K562 (cell line): ENCODE measurements around the gene CD44. TPM values are rescaled to one million over a fixed set of nuclear protein-coding genes. Genes with fewer than 3 reads are reported as not detected.

Source experiments
- ATAC-seq: fragments of 200-7000 bp; cut with Tn5 transposase; 3 replicates; pipeline ENCODE4 v1.9.1; 2020; ENCODE audit warnings: moderate library complexity
- BruUV-seq: library from RNA; stranded (reverse); fragments of 400-500 nt; replicated peaks from 2 replicates; lab custom pipeline; 2021; lab: Mats Ljungman, UMichigan
- CTCF ChIA-PET: fragments of 300-600 bp; formaldehyde crosslinking; extraction: SDS; loops from one replicate; lab custom pipeline; 2021; ENCODE audit warnings: low intra/inter-chr PET ratio; lab: Yijun Ruan, JAX
- POLR2A ChIA-PET: fragments of 300-600, 350-650 bp; sonication (Branson Sonifier 250); formaldehyde crosslinking; extraction: SDS; loops from one replicate; lab custom pipeline; 2021; ENCODE audit warnings: antibody characterized with exemption, inconsistent platforms; lab: Yijun Ruan, JAX
- DNase-seq, 4 experiments: peaks; one replicate each; pipeline versions ENCODE4 v3.0.0 to v3.0.0-alpha.2; 2011 to 2018; ENCODE audit warnings: low spot score in 3 of 4, mixed read lengths in 3 of 4; ENCODE audit errors: extremely low read depth in 1 of 4
- FAIRE-seq: peaks from 2 replicates; lab custom pipeline; 2011; peaks lifted over from hg19 to GRCh38; lab: Jason Lieb, UNC
- H2AFZ ChIP-seq: 2 replicates; pipeline ENCODE4 v1.6.0; 2011; ENCODE audit warnings: low read depth, low read length, control low read depth, inconsistent platforms
- H3K27ac ChIP-seq: fragments of 200-600 bp; 3 replicates; pipeline ENCODE4 v1.8.0; 2011; ENCODE audit warnings: low read depth, mild to moderate bottlenecking, control low read depth, inconsistent platforms, low read length, moderate library complexity, mixed read lengths; ENCODE audit errors: extremely low read depth
- H3K27me3 ChIP-seq, 2 experiments: fragments of 300-600 bp in 1 of 2; 2 replicates in 1 of 2; 3 replicates in 1 of 2; pipeline versions ENCODE4 v1.6.0 to v1.8.0; 2011; ENCODE audit warnings: inconsistent platforms in 2 of 2, low read length in 2 of 2, mild to moderate bottlenecking in 1 of 2, mixed read lengths in 1 of 2, moderate library complexity in 1 of 2; ENCODE audit not compliant: control insufficient read depth in 2 of 2, insufficient read depth in 2 of 2
- H3K36me3 ChIP-seq: fragments of 300-600 bp; 3 replicates; pipeline ENCODE4 v1.8.0; 2011; ENCODE audit warnings: mild to moderate bottlenecking, low read length, inconsistent platforms; ENCODE audit not compliant: control insufficient read depth, insufficient read depth
- H3K4me1 ChIP-seq, 2 experiments: fragments of 200-600 bp in 1 of 2; replicated peaks in 1 of 2; 2 replicates in 1 of 2; 3 replicates in 1 of 2; pipeline versions ENCODE4 v1.5.1 to v1.8.0; 2011; ENCODE audit warnings: inconsistent platforms in 2 of 2, low read length in 2 of 2, mild to moderate bottlenecking in 1 of 2, mixed read lengths in 1 of 2, moderate library complexity in 1 of 2; ENCODE audit not compliant: control insufficient read depth in 2 of 2, insufficient read depth in 2 of 2
- H3K4me2 ChIP-seq: 2 replicates; pipeline ENCODE4 v1.6.1; 2011; ENCODE audit warnings: low read length, control low read depth, inconsistent platforms, mixed read lengths; ENCODE audit not compliant: insufficient read depth
- H3K4me3 ChIP-seq: fragments of 200-600 bp; sonication (generic), shearing (Covaris generic); 2 replicates; pipeline ENCODE4 v1.5.1; 2016; ENCODE audit warnings: control low read depth, inconsistent platforms
- H3K79me2 ChIP-seq: fragments of 200-600 bp; 3 replicates; pipeline ENCODE4 v1.8.0; 2011; ENCODE audit warnings: low read length, inconsistent platforms; ENCODE audit not compliant: control insufficient read depth, insufficient read depth
- H3K9ac ChIP-seq, 2 experiments: 2 replicates each; pipeline versions ENCODE4 v1.6.0 to v1.6.1; 2011; ENCODE audit warnings: low read depth in 2 of 2, low read length in 2 of 2, control low read depth in 1 of 2, inconsistent platforms in 1 of 2, mild to moderate bottlenecking in 1 of 2, mixed read lengths in 1 of 2; ENCODE audit not compliant: insufficient read depth in 1 of 2
- H3K9me1 ChIP-seq: one replicate; pipeline ENCODE4 v1.6.0; 2011; ENCODE audit warnings: inconsistent platforms, mild to moderate bottlenecking, low read length, moderate library complexity; ENCODE audit not compliant: control insufficient read depth, insufficient read depth
- H3K9me3 ChIP-seq: replicated peaks from 2 replicates; pipeline ENCODE4 v1.5.1; 2011; ENCODE audit warnings: low read depth, low read length, inconsistent platforms; ENCODE audit not compliant: control insufficient read depth, insufficient read depth
- H4K20me1 ChIP-seq: replicated peaks from 2 replicates; pipeline ENCODE4 v1.6.1; 2011; ENCODE audit warnings: low read length, inconsistent platforms, mixed read lengths; ENCODE audit not compliant: control insufficient read depth, insufficient read depth
- GABPB2 ChIP-seq: fragments of 250-450 bp; sonication (Bioruptor Pico); conservative IDR thresholded peaks from 2 replicates; pipeline ENCODE4 v1.5.1; 2021; ENCODE audit warnings: mild to moderate bottlenecking
- HNRNPLL ChIP-seq: fragments of 200-400 bp; formaldehyde crosslinking; IDR thresholded peaks from 2 replicates; pipeline ENCODE4 v1.6.1; 2017; ENCODE audit warnings: low read length, low read depth, mild to moderate bottlenecking; ENCODE audit not compliant: poor library complexity, severe bottlenecking
- IFI16 ChIP-seq: fragments of 250-450 bp; sonication (Bioruptor Pico); IDR thresholded peaks from 2 replicates; pipeline ENCODE4 v2.1.2; 2022; ENCODE audit warnings: mild to moderate bottlenecking, inconsistent platforms
- ILK ChIP-seq: fragments of 450-650 bp; IDR thresholded peaks from 2 replicates; pipeline ENCODE4 v1.6.1; 2016; ENCODE audit warnings: missing genetic modification characterization, low read depth, mild to moderate bottlenecking, missing compliant biosample characterization, moderate library complexity, borderline replicate concordance
- JUND ChIP-seq, 2 experiments: IDR thresholded peaks; 2 replicates in 1 of 2; 3 replicates in 1 of 2; pipeline ENCODE4 v1.6.1; 2011; ENCODE audit warnings: borderline replicate concordance in 2 of 2, low read depth in 2 of 2, low read length in 2 of 2, improper control_type of control experiment in 1 of 2, missing biosample characterization in 1 of 2, missing genetic modification characterization in 1 of 2, missing genetic modification reagents in 1 of 2
- MBD2 ChIP-seq: sonication (generic); IDR thresholded peaks from 2 replicates; pipeline ENCODE4 v1.6.1; 2016; ENCODE audit warnings: low read depth, borderline replicate concordance
- NCOA6 ChIP-seq: fragments of 450-650 bp; IDR thresholded peaks from 2 replicates; pipeline ENCODE4 v1.6.1; 2017; ENCODE audit warnings: mild to moderate bottlenecking
- NFIX ChIP-seq: fragments of 250-450 bp; sonication (Bioruptor Pico); IDR thresholded peaks from 2 replicates; pipeline ENCODE4 v1.4.0; 2020; ENCODE audit warnings: low read depth, mild to moderate bottlenecking, moderate library complexity
- POLR2AphosphoS2 ChIP-seq: IDR thresholded peaks from 2 replicates; pipeline ENCODE4 v1.6.1; 2012; ENCODE audit warnings: low read length, improper control_type of control experiment
- RAD21 ChIP-seq, 2 experiments: fragments of 250-450 bp in 1 of 2; fragments of 450-650 bp in 1 of 2; sonication (Bioruptor Pico) in 1 of 2; formaldehyde crosslinking in 1 of 2; IDR thresholded peaks in 1 of 2; conservative IDR thresholded peaks in 1 of 2; 2 replicates each; pipeline versions ENCODE4 v1.4.0 to v1.8.0; 2020 to 2022; ENCODE audit warnings: mild to moderate bottlenecking in 2 of 2, moderate library complexity in 1 of 2
- RBM34 ChIP-seq: fragments of 200-400 bp; formaldehyde crosslinking; IDR thresholded peaks from 2 replicates; pipeline ENCODE4 v1.6.1; 2018; ENCODE audit warnings: low read length, borderline replicate concordance; ENCODE audit not compliant: insufficient read depth
- SNIP1 ChIP-seq: fragments of 450-650 bp; IDR thresholded peaks from 2 replicates; pipeline ENCODE4 v1.7.1; 2017; ENCODE audit warnings: low read depth, mild to moderate bottlenecking
- SNRNP70 ChIP-seq: fragments of 200-400 bp; formaldehyde crosslinking; optimal IDR thresholded peaks from 2 replicates; pipeline ENCODE3; 2017; ENCODE audit warnings: low read depth, low read length
- SRF ChIP-seq, 2 experiments: fragments of 250-450, 450-650 bp in 1 of 2; sonication (Bioruptor Pico) in 1 of 2; sonication (generic) in 1 of 2; formaldehyde crosslinking; IDR thresholded peaks; 2 replicates each; pipeline versions ENCODE4 v1.5.0 to v1.5.1; 2020 to 2022; ENCODE audit warnings: mild to moderate bottlenecking in 1 of 2, missing genetic modification reagents in 1 of 2
- TAF7 ChIP-seq: fragments of 450-650 bp; IDR thresholded peaks from 2 replicates; pipeline ENCODE4 v1.6.1; 2016; ENCODE audit warnings: missing genetic modification characterization, missing compliant biosample characterization
- TBP ChIP-seq: optimal IDR thresholded peaks from 2 replicates; pipeline ENCODE3; 2011; ENCODE audit warnings: low read depth, low read length, improper control_type of control experiment
- THRAP3 ChIP-seq: fragments of 450-650 bp; IDR thresholded peaks from 2 replicates; pipeline ENCODE4 v1.6.1; 2016; ENCODE audit warnings: mild to moderate bottlenecking, inconsistent platforms, borderline replicate concordance
- TOE1 ChIP-seq, 2 experiments: fragments of 450-650 bp in 1 of 2; sonication (generic) in 1 of 2; formaldehyde crosslinking in 1 of 2; IDR thresholded peaks; 2 replicates each; pipeline versions ENCODE4 v1.7.1 to v1.8.0; 2016 to 2022; ENCODE audit warnings: borderline replicate concordance in 2 of 2, mild to moderate bottlenecking in 2 of 2, antibody characterized with exemption in 1 of 2, inconsistent platforms in 1 of 2, low read depth in 1 of 2, missing genetic modification reagents in 1 of 2, moderate library complexity in 1 of 2
- ZC3H4 ChIP-seq: sonication (generic); formaldehyde crosslinking; IDR thresholded peaks from 2 replicates; pipeline ENCODE4 v1.9.0; 2021; ENCODE audit warnings: missing genetic modification reagents, borderline replicate concordance
- ZNF766 ChIP-seq: fragments of 200-800 bp; sonication (Bioruptor generic); conservative IDR thresholded peaks from 2 replicates; pipeline ENCODE4 v1.6.1; 2016; ENCODE audit warnings: missing genetic modification characterization, missing compliant biosample characterization
- WGBS: fragments of 100-300 bp; shearing (Covaris generic); methylation state at CpG from one replicate; pipeline ENCODE4 v1.1.6; 2016; ENCODE audit warnings: low coverage, mixed read lengths; ENCODE audit not compliant: insufficient coverage; ENCODE audit errors: missing lambda C conversion rate; 5-methylcytosine and 5-hydroxymethylcytosine counted together
- in situ Hi-C: fragments of 300-500 bp; cut with MboI; formaldehyde crosslinking; loops from 4 replicates; pipeline ENCODE4 v1.15.0; 2018; ENCODE audit warnings: inconsistent platforms, mixed read lengths
- intact Hi-C: fragments of 100-400 bp; cut with micrococcal nuclease; formaldehyde crosslinking; loops from 2 replicates; pipeline ENCODE4 v1.14.2; 2022
- polyA plus RNA-seq, 8 experiments: library from polyadenylated mRNA; depleted of rRNA in 4 of 8; stranded (reverse) in 5 of 8; unstranded in 3 of 8; fragments of >200 nt; fragmentation: Nextera tagmentation in 2 of 8; fragmentation: Illumina TruSeq in 1 of 8; extraction: Ambion mirVana in 2 of 8; extraction: Trizol in 1 of 8; gene quantifications; 2 replicates each; pipeline versions ENCODE4 v1.2.1 to v1.2.3, GENCODE V29; 2011 to 2014; ENCODE audit warnings: inconsistent platforms in 1 of 8, missing spikeins in 1 of 8
- total RNA-seq, 7 experiments: library from RNA; depleted of rRNA in 6 of 7; stranded (reverse); fragments of >200 nt in 6 of 7; fragmentation: Illumina TruSeq in 2 of 7; extraction: Trizol in 2 of 7; gene quantifications; 2 replicates each; pipeline versions ENCODE4 v1.2.1 to v1.2.3, GENCODE V29; 2011 to 2021; ENCODE audit warnings: low replicate concordance in 1 of 7
- TF ChIP-seq, protein P1 (sequence below): IDR thresholded peaks from 3 replicates; pipeline ENCODE4 v1.6.1; 2011; ENCODE audit warnings: borderline replicate concordance, mild to moderate bottlenecking; ENCODE audit not compliant: insufficient read length, insufficient read depth

CD44 gene
- total and polyA plus RNA-seq, 9 of the 15 experiments (the other 6 are each of a cell fraction or from before 2014, with no cell fraction given) = 1.2 to 13.9 (median 3.0) TPM

DNA sequence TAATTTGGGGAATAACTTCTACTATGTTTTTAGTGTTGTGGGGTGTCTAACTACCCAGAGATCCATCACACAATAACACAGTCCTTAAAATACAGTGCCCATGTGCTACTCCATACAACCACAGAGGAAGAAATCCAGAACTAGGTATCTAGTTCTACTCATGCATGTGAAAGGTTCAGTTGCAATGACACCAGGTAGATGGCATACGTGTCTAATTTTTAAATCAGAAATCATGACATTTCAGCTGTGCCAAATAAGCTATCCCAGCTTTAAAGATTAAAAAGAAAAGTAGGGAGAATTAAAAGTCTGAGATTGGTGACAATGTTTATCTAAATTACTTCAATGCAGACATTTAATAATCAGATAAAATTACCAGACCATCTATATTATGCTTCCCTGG is 122.2 kb downstream of the CD44 start (continued):
- TF ChIP-seq RAD21 (CRISPR knock-in tag; conservative IDR thresholded peaks at IDR 0.05 in 1 of 2, IDR thresholded peaks at IDR 0.05 in 1 of 2) (peak; percentile 30 to 55; a peak in 3 of 4 replicates), SRF (CRISPR knock-in tag; IDR thresholded peaks at IDR 0.05) (no peak), SNIP1 (no peak), JUND (IDR thresholded peaks at IDR 0.05; ENCODE audit: borderline replicate concordance, low read depth, low read length) (no peak), JUND (tag; IDR thresholded peaks at IDR 0.05; ENCODE audit: borderline replicate concordance, low read depth, low read length) (no peak)

DNA sequence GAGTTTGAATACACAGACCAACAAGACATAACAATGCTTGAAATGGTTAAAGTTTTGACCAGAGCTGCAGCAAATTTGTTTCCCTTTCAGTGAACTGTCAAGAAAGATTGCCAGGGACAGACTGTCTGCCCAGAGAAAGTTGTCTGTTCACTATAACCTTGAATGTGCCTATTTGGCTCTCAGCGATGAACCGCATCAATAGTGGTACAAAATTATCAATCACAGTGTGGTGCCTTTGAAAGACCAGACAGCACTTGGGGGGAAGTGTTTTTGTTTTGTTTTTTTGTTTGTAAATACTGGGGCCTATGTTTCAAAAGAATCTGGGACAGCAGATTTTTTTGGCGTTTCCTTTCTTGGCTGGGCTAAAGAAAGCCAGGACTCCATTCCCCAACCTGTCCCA is 123.1 kb downstream of the CD44 start:
- H3K4me2 ChIP-seq = no peak overlapping the region
- TF ChIP-seq SNRNP70 = no peak
- no peak for TF ChIP-seq MBD2
- TF ChIP-seq HNRNPLL = no peak
- TF ChIP-seq GABPB2 (CRISPR knock-in tag) = no peak
- no peak for TF ChIP-seq TAF7
- no peak for TF ChIP-seq TOE1 (IDR thresholded peaks at IDR 0.05; ENCODE audit: borderline replicate concordance)
- no peak for TF ChIP-seq TOE1 (CRISPR knock-in tag; IDR thresholded peaks at IDR 0.05; ENCODE audit: borderline replicate concordance, low read depth)
- no peak for TF ChIP-seq NCOA6
- TF ChIP-seq NFIX (CRISPR knock-in tag) = no peak
- TF ChIP-seq RBM34 = no peak
- TF ChIP-seq ZNF766 = no peak
- TF ChIP-seq POLR2AphosphoS2 = no peak
- TF ChIP-seq THRAP3 = no peak
- no peak for TF ChIP-seq IFI16
- TF ChIP-seq ILK (tag) = no peak
- no peak for TF ChIP-seq TBP
- TF ChIP-seq, protein P1, sequence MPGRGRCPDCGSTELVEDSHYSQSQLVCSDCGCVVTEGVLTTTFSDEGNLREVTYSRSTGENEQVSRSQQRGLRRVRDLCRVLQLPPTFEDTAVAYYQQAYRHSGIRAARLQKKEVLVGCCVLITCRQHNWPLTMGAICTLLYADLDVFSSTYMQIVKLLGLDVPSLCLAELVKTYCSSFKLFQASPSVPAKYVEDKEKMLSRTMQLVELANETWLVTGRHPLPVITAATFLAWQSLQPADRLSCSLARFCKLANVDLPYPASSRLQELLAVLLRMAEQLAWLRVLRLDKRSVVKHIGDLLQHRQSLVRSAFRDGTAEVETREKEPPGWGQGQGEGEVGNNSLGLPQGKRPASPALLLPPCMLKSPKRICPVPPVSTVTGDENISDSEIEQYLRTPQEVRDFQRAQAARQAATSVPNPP = no peak
- TF ChIP-seq ZC3H4 (CRISPR knock-in tag) = no peak

More for the DNA sequence above, 123.1 kb downstream of the CD44 start:
- no peak for FAIRE-seq
- Histone ChIP-seq H3K4me3 (no peak overlapping the region), H3K36me3 (no peaks in the 10 kb centered on the region), H3K4me1 (no peaks in the 10 kb centered on the region), H3K9ac (no peak overlapping the region), H4K20me1 (no peaks in the 10 kb centered on the region; the same call in 1 of the 2 replicates), H3K27ac (no peak overlapping the region), H3K9me3 (no peaks in the 10 kb centered on the region), H2AFZ (no peak overlapping the region), H3K79me2 (no peaks in the 10 kb centered on the region), H3K27me3 (peaks cover 4% of the 10 kb centered on the region in 2 experiments; a peak in 1 of 5 replicates), H3K9me1 (no peaks in the 10 kb centered on the region)
- ChIA-PET CTCF (no interaction called here), POLR2A (no interaction called here)
- WGBS = 0% methylated on average over 3 of the region's 3 CpGs
- intact Hi-C loops = loop anchor here (5.0 kb wide), 1 partner anchor 130 kb away; no protein-coding TSS in a partner anchor
- no TSS peak for BruUV-seq
- no peak for ATAC-seq
- in situ Hi-C loops = no loop called here
- DNase-seq = no peak
